Endothelial cell of umbilical vein (primary cell): ENCODE data around the gene MRPL38. TPM values are rescaled to one million over a fixed set of nuclear protein-coding genes. Genes with fewer than 3 reads are reported as not detected.

Experiments used
- BruUV-seq: library from RNA; stranded (reverse); fragments of 400-500 nt; replicated peaks from 2 replicates; lab custom pipeline; 2021; lab: Mats Ljungman, UMichigan
- CTCF ChIA-PET: fragments of 300-600, 350-600 bp; sonication (Branson Sonifier 250); formaldehyde crosslinking; loops from one replicate; lab custom pipeline; 2021; ENCODE audit warnings: antibody characterized with exemption, inconsistent platforms; lab: Charles Lee
- POLR2A ChIA-PET: fragments of 300-600, 350-600 bp; sonication (Branson Sonifier 250); formaldehyde crosslinking; loops from one replicate; lab custom pipeline; 2021; ENCODE audit warnings: antibody characterized with exemption, inconsistent platforms; lab: Charles Lee
- DNase-seq: peaks from one replicate; pipeline ENCODE4 v3.0.0-alpha.2; 2011; ENCODE audit warnings: low read depth, low spot score
- FAIRE-seq: peaks from 2 replicates; lab custom pipeline; 2011; peaks lifted over from hg19 to GRCh38; lab: Jason Lieb, UNC
- H2AFZ ChIP-seq: 2 replicates; pipeline ENCODE4 v1.6.0; 2012; ENCODE audit warnings: low read depth, low read length, control low read depth, inconsistent platforms
- H3K27ac ChIP-seq: 2 replicates; pipeline ENCODE4 v1.5.1; 2011; ENCODE audit warnings: low read depth, mild to moderate bottlenecking, control low read depth, low read length, moderate library complexity; ENCODE audit not compliant: insufficient read depth
- H3K27me3 ChIP-seq, 2 experiments: 2 replicates each; pipeline versions ENCODE4 v1.6.0 to v1.6.1; 2011; ENCODE audit warnings: low read length in 2 of 2, mixed read lengths in 1 of 2; ENCODE audit not compliant: control insufficient read depth in 2 of 2, insufficient read depth in 2 of 2
- H3K36me3 ChIP-seq, 2 experiments: 2 replicates in 1 of 2; 3 replicates in 1 of 2; pipeline ENCODE4 v1.5.1; 2011; ENCODE audit warnings: low read length in 2 of 2, mild to moderate bottlenecking in 1 of 2, moderate library complexity in 1 of 2; ENCODE audit not compliant: control insufficient read depth in 2 of 2, insufficient read depth in 2 of 2; ENCODE audit errors: extremely low read depth in 1 of 2
- H3K4me1 ChIP-seq: 3 replicates; pipeline ENCODE4 v1.5.1; 2011; ENCODE audit warnings: mild to moderate bottlenecking, low read length; ENCODE audit not compliant: control insufficient read depth, insufficient read depth; ENCODE audit errors: extremely low read depth
- H3K4me2 ChIP-seq: 2 replicates; pipeline ENCODE4 v1.6.1; 2011; ENCODE audit warnings: low read length, control low read depth, mixed read lengths; ENCODE audit not compliant: insufficient read depth
- H3K4me3 ChIP-seq, 3 experiments: fragments of 200-600 bp in 1 of 3; sonication (generic), shearing (Covaris generic) in 1 of 3; replicated peaks in 1 of 3; 2 replicates each; pipeline ENCODE4 v1.5.1; 2011 to 2016; ENCODE audit warnings: control low read depth in 3 of 3, low read length in 3 of 3, mild to moderate bottlenecking in 2 of 3, inconsistent platforms in 1 of 3, low read depth in 1 of 3, moderate library complexity in 1 of 3; ENCODE audit not compliant: insufficient read depth in 1 of 3
- H3K79me2 ChIP-seq: 2 replicates; pipeline ENCODE4 v1.6.0; 2012; ENCODE audit warnings: low read length, inconsistent platforms; ENCODE audit not compliant: control insufficient read depth, insufficient read depth
- H3K9ac ChIP-seq: replicated peaks from 2 replicates; pipeline ENCODE3; 2011; ENCODE audit warnings: low read length, control low read depth; ENCODE audit not compliant: insufficient read depth; ENCODE audit errors: extremely low read depth
- H3K9me1 ChIP-seq: replicated peaks from 3 replicates; pipeline ENCODE4 v1.6.0; 2011; ENCODE audit warnings: mild to moderate bottlenecking, low read length; ENCODE audit not compliant: control insufficient read depth, insufficient read depth; ENCODE audit errors: extremely low read depth
- H3K9me3 ChIP-seq: replicated peaks from 2 replicates; pipeline ENCODE4 v1.5.1; 2012; ENCODE audit warnings: low read length, inconsistent platforms; ENCODE audit not compliant: control insufficient read depth, insufficient read depth
- H4K20me1 ChIP-seq: replicated peaks from 2 replicates; pipeline ENCODE3; 2011; ENCODE audit warnings: mild to moderate bottlenecking, low read length; ENCODE audit not compliant: control insufficient read depth, insufficient read depth; ENCODE audit errors: extremely low read depth
- EZH2 ChIP-seq: IDR thresholded peaks from 2 replicates; pipeline ENCODE4 v1.6.1; 2012; ENCODE audit warnings: borderline replicate concordance, low read depth, mild to moderate bottlenecking, moderate library complexity, low read length, inconsistent platforms; ENCODE audit not compliant: severe bottlenecking
- FOS ChIP-seq: IDR thresholded peaks from 2 replicates; pipeline ENCODE4 v1.6.1; 2011; ENCODE audit warnings: mild to moderate bottlenecking, low read length, moderate library complexity, borderline replicate concordance; ENCODE audit not compliant: insufficient read depth
- GATA2 ChIP-seq: IDR thresholded peaks from 2 replicates; pipeline ENCODE4 v1.7.0; 2011; ENCODE audit warnings: low read depth, mild to moderate bottlenecking, moderate library complexity, mixed read lengths, low read length; ENCODE audit not compliant: insufficient read length, insufficient read depth
- JUN ChIP-seq: IDR thresholded peaks from 2 replicates; pipeline ENCODE4 v1.6.1; 2011; ENCODE audit warnings: borderline replicate concordance, low read depth; ENCODE audit not compliant: insufficient read length, insufficient read depth
- MYC ChIP-seq: IDR thresholded peaks from one replicate; pipeline ENCODE4 v1.6.1; 2011; ENCODE audit warnings: mild to moderate bottlenecking, low read depth, low read length
- POLR2A ChIP-seq: IDR thresholded peaks from 2 replicates; pipeline ENCODE4 v1.6.1; 2012; ENCODE audit warnings: low read depth, mild to moderate bottlenecking, control low read depth, low read length
- POLR2AphosphoS5 ChIP-seq: IDR thresholded peaks from 2 replicates; pipeline ENCODE4 v1.6.1; 2012; ENCODE audit warnings: low read depth, mild to moderate bottlenecking, control low read depth, low read length, moderate library complexity; ENCODE audit not compliant: insufficient read depth
- dilution Hi-C: fragments of 300-500 bp; cut with MboI; formaldehyde crosslinking; loops from one replicate; pipeline ENCODE4 v1.15.0; 2019; ENCODE audit warnings: low sequenced_read_pairs; ENCODE audit not compliant: extremely low pct_ligation_motif_present
- intact Hi-C: fragments of 100-400 bp; cut with micrococcal nuclease; formaldehyde crosslinking; loops from one replicate; pipeline ENCODE4 v1.10.0; 2022
- polyA plus RNA-seq, 4 experiments: library from polyadenylated mRNA; depleted of rRNA in 3 of 4; stranded (reverse) in 3 of 4; unstranded in 1 of 4; fragments of >200 nt; gene quantifications; 2 replicates each; pipeline versions ENCODE4 v1.2.1 to v1.2.3, GENCODE V29; 2011 to 2012; ENCODE audit warnings: missing spikeins in 1 of 4
- total RNA-seq: library from RNA; stranded (reverse); gene quantifications from 2 replicates; pipeline ENCODE4 v1.2.3, GENCODE V29; 2021
- TF ChIP-seq, protein P1 (sequence below): IDR thresholded peaks from 2 replicates; pipeline ENCODE4 v1.6.1; 2011; ENCODE audit not compliant: insufficient read depth, insufficient read length
- TF ChIP-seq, protein P2 (sequence below), 2 donors: IDR thresholded peaks; 1 replicate in 1 of 2; 2 replicates in 1 of 2; pipeline ENCODE4 v1.5.1; 2011; ENCODE audit warnings: low read length in 2 of 2, mild to moderate bottlenecking in 2 of 2, moderate library complexity in 2 of 2, control low read depth in 1 of 2, inconsistent platforms in 1 of 2, low read depth in 1 of 2; ENCODE audit not compliant: insufficient read depth in 1 of 2; ENCODE audit errors: extremely low read depth in 1 of 2

MRPL38 gene
- total and polyA plus RNA-seq, 2 donors (not counting 3 experiments of a cell fraction or from before 2014, with no cell fraction given), result 82.7 to 93.8 TPM

DNA sequence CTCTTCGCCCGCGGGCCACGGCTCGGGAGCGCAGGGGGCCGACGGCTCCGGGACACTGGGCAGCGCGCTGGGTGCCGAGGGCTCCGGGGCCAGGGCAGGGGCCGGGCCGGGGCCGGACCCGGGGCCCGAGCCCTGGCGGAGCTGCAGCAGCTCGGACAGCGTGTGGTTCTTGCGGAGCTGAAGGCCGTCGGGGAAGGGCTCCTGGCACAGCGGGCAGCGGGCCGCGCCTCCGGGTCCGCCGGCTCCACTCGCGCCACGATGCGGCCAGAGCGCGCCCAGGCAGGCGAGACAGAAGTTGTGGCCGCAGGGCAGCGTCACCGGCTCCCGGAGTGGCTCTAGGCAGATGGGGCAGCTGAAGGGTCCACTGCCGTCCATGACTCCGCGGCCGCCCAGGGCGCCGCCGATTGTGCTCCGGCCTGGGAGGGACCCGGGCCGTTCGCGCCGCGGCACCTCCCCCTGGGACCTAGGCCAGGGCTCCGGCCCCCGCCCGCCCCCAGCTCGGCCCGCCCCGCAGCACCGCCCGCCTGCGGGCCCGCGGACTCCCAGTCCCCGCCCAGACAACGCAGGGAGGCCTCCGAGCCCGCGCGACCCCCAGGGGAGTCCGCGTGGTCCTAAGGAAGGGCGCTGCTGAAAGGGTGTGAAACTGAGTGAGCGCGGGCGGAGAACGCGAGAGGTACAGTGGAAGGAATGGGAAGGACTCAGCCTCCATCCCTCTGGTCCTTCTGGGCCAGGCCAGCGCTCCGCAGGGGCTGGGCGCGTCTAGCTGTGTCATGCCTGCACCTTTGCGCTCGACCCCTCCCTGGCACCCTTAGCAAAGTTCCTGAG is 26.3 kb downstream of the MRPL38 start, which contains the start of gene TRIM47:
TRIM47 (minus strand) TSS at position 408 of the 825 bp plus-strand sequence; CDS start at position 375, 33 bp downstream.
- H3K27ac ChIP-seq, result peak within 1 kb of the TSS; percentile 70
- no peaks in the 10 kb centered on the region for H4K20me1 ChIP-seq
- peaks cover 3 to 18% of the 10 kb centered on the region in 2 experiments for H3K36me3 ChIP-seq
- H3K27me3 ChIP-seq, result no peaks in the 10 kb centered on the region
- BruUV-seq, result TSS peak; percentile 31
- H3K9me1 ChIP-seq, result no peaks in the 10 kb centered on the region
- intact Hi-C loops, result no loop called here
- peak within 1 kb of the TSS; percentile 56 for H2AFZ ChIP-seq
- dilution Hi-C loops, result no loop called here
- DNase-seq (peak; percentile 72), FAIRE-seq (peak; percentile 79)
- H3K4me1 ChIP-seq, result peaks cover 29% of the 10 kb centered on the region
- TF ChIP-seq, protein P1, sequence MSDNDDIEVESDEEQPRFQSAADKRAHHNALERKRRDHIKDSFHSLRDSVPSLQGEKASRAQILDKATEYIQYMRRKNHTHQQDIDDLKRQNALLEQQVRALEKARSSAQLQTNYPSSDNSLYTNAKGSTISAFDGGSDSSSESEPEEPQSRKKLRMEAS, result no peak
- peak; percentile 75 for TF ChIP-seq POLR2A
- no peak for TF ChIP-seq MYC
- TF ChIP-seq, protein P2, sequence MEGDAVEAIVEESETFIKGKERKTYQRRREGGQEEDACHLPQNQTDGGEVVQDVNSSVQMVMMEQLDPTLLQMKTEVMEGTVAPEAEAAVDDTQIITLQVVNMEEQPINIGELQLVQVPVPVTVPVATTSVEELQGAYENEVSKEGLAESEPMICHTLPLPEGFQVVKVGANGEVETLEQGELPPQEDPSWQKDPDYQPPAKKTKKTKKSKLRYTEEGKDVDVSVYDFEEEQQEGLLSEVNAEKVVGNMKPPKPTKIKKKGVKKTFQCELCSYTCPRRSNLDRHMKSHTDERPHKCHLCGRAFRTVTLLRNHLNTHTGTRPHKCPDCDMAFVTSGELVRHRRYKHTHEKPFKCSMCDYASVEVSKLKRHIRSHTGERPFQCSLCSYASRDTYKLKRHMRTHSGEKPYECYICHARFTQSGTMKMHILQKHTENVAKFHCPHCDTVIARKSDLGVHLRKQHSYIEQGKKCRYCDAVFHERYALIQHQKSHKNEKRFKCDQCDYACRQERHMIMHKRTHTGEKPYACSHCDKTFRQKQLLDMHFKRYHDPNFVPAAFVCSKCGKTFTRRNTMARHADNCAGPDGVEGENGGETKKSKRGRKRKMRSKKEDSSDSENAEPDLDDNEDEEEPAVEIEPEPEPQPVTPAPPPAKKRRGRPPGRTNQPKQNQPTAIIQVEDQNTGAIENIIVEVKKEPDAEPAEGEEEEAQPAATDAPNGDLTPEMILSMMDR (IDR thresholded peaks at IDR 0.05; ENCODE audit: extremely low read depth in 1 of 2, insufficient read depth in 1 of 2, low read depth in 1 of 2, low read length in 2 of 2), result peak in 1 of 2 donors; percentile 21
- TF ChIP-seq EZH2, result no peak
- TF ChIP-seq JUN, result no peak
- no peak for TF ChIP-seq FOS
- no peak for TF ChIP-seq GATA2
- TF ChIP-seq POLR2AphosphoS5, result peak; percentile 75
- ChIA-PET POLR2A (interaction anchor here (0.6 to 3.0 kb wide), 4 partner anchors 17 to 478 kb away, joined by 3 to 17 read pairs (median 4); no protein-coding TSS in a partner anchor), CTCF (interaction anchor here (0.7 to 10.3 kb wide), 13 partner anchors 11 to 114 kb away, joined by 3 to 241 read pairs (median 5); partner anchors contain the start of genes GALK1, TRIM65, UNC13D and WBP2)
- H3K9ac ChIP-seq, result peak within 1 kb of the TSS; percentile 82
- H3K4me3 ChIP-seq, result peak within 1 kb of the TSS; percentile 1 to 67 (median 66)
- peak within 1 kb of the TSS; percentile 33 for H3K4me2 ChIP-seq
- peaks cover 6% of the 10 kb centered on the region for H3K79me2 ChIP-seq
- no peaks in the 10 kb centered on the region for H3K9me3 ChIP-seq
